Measurements from ENCODE around the gene LILRA5.
"Not testable (repeated sequence)": the region's sequence is repeated elsewhere in the genome, so short reads cannot be mapped to it uniquely, and the experiment has no call there.

LILRA5 gene

DNA sequence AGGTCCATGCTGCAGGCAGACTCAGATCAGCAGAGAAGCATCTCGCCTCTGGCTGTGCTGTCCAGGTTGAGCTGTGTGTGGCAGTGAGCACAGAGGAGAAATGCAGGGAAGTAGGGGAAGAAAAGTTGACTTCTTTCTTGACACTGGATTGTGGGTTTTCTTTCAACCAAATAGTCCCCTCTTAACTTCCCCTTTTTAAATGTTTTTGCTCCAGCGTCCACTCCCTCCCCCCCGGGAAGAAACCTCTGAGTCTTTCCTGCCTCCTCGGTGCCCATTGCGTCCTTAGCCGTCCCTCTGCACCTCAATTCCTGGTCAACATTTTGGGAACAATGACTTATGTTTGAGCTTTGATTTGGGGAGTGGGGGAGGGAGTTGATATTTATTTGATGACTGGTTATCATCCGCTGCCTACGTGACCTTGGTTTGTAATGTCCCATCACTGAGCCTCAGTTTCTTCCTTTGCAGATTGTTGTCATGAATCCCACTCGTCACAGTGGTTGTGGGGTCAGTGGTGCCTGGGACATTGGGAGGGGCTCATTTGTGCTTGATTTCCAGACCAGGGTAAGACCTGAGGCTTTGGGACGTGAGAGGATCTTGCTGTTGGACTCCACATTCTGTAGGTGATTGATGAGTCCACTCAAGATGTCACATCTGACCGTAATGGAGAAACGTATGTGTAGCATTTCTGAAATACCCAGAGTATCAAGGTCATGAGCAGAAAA is 31.8 kb downstream of the LILRA5 start, which contains the start of gene LILRB2:
LILRB2 (minus strand) TSS at position 104 of the 722 bp plus-strand sequence. CDS start 614 bp downstream, outside the sequence.
- H3K36me3 Mint-ChIP-seq: no peaks in the 10 kb centered on the region
- no peak for DNase-seq (ENCODE audit: low spot score in 2 of 2)
- peaks cover 13% of the 10 kb centered on the region for H3K27me3 Mint-ChIP-seq
- no peaks in the 10 kb centered on the region for H3K9me3 Mint-ChIP-seq
- peaks cover 32% of the 10 kb centered on the region for H3K4me1 Mint-ChIP-seq
- ATAC-seq (ENCODE audit: low read depth): peak; percentile 26
- peak within 1 kb of the TSS; percentile 77 for H3K4me3 Mint-ChIP-seq
- peak within 1 kb of the TSS; percentile 22 for H3K27ac Mint-ChIP-seq

DNA sequence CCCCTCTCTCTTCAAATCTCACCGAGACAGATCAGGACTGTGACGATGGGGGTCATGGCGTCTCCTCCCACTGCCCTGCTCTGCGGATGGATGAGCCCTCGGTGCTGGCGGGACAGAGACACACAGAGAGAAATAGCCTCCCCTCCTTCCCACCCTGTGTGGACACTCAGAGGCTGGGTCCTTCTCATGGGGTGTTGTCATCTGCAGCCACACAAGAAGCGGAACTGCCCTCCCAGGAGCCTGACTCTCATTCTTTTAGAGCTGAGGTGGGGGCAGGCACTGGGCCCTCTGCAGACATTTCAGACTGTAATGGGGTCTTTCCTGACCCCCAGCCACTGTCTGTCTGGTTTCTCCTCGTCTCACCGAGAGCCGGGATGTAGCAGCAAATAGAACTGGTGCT is 32.5 kb downstream of the LILRA5 start:
- ATAC-seq (ENCODE audit: low read depth); DNase-seq (ENCODE audit: low spot score in 2 of 2); H3K36me3 Mint-ChIP-seq; H3K9me3 Mint-ChIP-seq: not testable (repeated sequence)
- H3K27ac Mint-ChIP-seq: peak overlapping the region; percentile 22
- H3K27me3 Mint-ChIP-seq: peaks cover 14% of the 10 kb centered on the region
- peaks cover 30% of the 10 kb centered on the region for H3K4me1 Mint-ChIP-seq
- H3K4me3 Mint-ChIP-seq: peak overlapping the region; percentile 77

DNA sequence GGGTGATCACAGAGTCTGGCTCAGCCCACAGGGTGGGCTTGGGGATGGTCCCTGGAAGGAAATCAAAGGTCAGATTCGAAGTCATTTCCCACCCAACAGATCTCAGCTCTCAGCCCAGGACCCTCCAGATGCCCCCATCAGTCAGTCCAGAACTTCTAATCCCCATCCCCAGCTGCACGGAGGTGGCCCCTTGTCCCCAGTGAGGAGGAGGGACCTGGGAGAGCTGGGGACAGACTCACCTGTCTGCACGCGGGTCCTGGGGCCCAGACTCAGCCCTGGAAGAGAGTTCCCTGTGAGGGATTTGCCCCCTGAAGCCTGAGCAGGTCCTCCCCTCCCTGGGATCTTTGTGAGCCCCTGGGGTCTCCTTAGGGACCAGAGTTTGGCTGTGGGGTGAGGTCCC is 32.9 kb downstream of the LILRA5 start:
- ATAC-seq (ENCODE audit: low read depth); H3K36me3 Mint-ChIP-seq; H3K4me3 Mint-ChIP-seq; H3K9me3 Mint-ChIP-seq; H3K27ac Mint-ChIP-seq; DNase-seq (ENCODE audit: low spot score in 2 of 2): not testable (repeated sequence)
- Mint-ChIP-seq H3K4me1 (peaks cover 29% of the 10 kb centered on the region), H3K27me3 (peaks cover 14% of the 10 kb centered on the region)

DNA sequence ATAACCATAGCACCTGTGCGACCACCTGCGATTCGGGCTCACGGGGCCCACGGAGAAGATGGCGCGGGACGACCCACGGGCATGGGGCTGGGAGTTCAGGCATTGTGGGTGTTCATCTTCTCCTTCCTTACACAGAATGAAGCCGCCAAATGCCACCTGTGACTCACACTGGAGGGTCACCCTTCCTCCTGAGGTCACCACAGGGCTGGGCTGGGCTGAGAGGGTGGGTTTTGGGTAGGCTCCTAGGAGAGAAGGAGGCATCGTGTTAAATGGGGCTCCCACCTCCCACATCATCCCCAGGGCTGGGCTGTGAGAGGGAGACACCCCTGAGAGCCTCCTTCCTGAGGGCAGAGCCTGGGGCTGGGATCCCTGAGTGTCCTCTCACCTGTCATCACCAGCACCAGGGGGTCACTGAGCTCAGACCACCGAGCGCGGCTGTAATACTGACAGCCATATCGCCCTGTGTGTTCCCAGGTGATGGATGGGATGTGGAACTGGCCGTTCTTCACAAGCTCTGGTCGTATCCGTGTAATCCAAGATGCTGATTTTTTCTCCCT is 33.5 kb downstream of the LILRA5 start:
- DNase-seq (ENCODE audit: low spot score in 2 of 2): no peak
- Mint-ChIP-seq H3K36me3 (no peaks in the 10 kb centered on the region), H3K9me3 (no peaks in the 10 kb centered on the region), H3K4me3 (no peak overlapping the region), H3K27ac (no peak overlapping the region), H3K27me3 (peaks cover 10% of the 10 kb centered on the region), H3K4me1 (peaks cover 24% of the 10 kb centered on the region)
- no peak for ATAC-seq (ENCODE audit: low read depth)

DNA sequence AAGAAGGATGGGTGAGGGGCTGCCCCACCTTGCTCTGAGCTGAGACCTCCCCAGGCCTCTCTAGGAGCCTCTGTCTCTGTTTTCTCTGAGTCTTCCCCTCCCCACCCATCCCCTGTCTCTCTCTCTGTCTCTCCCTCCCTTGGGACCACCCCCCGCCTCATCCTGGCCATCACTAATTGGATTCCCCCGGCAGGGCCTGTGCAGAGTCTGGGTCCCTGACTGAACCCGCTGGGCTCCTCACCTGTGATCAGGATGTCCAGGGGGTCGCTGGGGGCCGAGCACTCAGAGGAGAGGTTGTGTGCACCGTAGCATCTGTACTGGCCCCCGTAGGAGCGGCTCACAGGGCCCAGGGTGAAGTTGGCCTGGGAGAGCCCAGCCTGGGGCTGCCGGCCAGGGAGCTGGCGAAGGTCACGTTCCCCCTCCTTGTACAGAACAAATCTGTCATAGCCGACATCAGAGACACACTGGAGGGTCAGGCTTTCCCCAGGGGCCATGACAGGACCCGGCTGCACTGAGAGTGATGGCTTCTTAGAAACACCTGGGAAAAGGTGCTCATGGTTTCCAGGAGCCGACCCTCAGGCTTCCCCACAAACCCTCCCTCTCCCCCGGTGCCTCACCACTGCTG is 34.3 kb downstream of the LILRA5 start:
- not testable (repeated sequence) for H3K9me3 Mint-ChIP-seq; H3K27ac Mint-ChIP-seq; ATAC-seq (ENCODE audit: low read depth); H3K36me3 Mint-ChIP-seq; DNase-seq (ENCODE audit: low spot score in 2 of 2); H3K4me3 Mint-ChIP-seq
- peaks cover 10% of the 10 kb centered on the region for H3K27me3 Mint-ChIP-seq
- H3K4me1 Mint-ChIP-seq: peaks cover 24% of the 10 kb centered on the region

DNA sequence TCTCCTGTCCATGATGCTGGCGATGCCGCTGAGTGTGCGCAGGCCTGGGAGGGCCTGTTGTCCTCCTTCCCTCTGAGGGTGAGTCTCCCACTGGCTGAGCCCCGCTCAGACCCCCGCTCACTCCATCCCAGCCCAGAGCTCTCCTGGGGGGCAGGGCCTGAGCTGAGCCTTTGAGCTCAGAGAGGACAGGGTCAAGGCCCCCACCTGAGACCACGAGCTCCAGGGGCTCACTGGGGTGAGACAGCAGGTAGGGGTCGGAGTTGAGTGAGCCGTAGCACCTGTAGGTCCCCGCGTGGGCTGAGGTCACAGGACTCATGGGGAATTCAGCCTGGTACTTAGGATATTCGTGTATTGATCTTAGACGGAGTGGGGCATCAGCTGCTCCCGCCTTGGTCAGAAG is 34.9 kb downstream of the LILRA5 start:
- not testable (repeated sequence) for H3K9me3 Mint-ChIP-seq; ATAC-seq (ENCODE audit: low read depth); H3K36me3 Mint-ChIP-seq; H3K4me3 Mint-ChIP-seq; H3K27ac Mint-ChIP-seq; DNase-seq (ENCODE audit: low spot score in 2 of 2)
- H3K27me3 Mint-ChIP-seq: peaks cover 10% of the 10 kb centered on the region
- H3K4me1 Mint-ChIP-seq: peaks cover 21% of the 10 kb centered on the region

DNA sequence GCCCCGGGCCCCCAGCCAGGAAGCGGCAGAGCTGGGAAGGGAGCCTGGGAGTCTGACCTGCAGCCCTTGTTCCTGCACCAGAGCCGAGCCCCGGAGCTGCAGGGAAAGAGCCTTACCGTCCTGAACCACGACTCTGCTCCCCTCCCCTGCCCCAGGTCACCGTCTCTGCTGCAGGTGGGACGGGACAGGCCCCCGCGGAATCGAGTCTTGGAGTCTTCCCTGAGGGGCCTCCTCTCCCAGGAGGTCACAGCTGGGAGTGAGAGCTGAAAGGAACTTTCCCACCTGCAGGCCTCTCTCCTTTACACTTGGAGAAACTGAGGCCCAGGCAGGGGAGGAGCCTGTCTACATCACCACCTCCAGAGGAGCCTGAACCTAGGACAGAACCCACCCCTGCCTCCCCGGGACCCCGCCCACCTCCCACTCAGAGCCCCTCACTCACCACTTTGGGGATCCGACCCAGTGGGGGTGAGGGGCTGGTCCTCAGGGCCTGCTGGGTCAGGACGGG is 35.8 kb downstream of the LILRA5 start:
- H3K4me3 Mint-ChIP-seq; DNase-seq (ENCODE audit: low spot score in 2 of 2); H3K27ac Mint-ChIP-seq; ATAC-seq (ENCODE audit: low read depth); H3K9me3 Mint-ChIP-seq; H3K36me3 Mint-ChIP-seq: not testable (repeated sequence)
- H3K4me1 Mint-ChIP-seq: peaks cover 15% of the 10 kb centered on the region
- peaks cover 10% of the 10 kb centered on the region for H3K27me3 Mint-ChIP-seq

DNA sequence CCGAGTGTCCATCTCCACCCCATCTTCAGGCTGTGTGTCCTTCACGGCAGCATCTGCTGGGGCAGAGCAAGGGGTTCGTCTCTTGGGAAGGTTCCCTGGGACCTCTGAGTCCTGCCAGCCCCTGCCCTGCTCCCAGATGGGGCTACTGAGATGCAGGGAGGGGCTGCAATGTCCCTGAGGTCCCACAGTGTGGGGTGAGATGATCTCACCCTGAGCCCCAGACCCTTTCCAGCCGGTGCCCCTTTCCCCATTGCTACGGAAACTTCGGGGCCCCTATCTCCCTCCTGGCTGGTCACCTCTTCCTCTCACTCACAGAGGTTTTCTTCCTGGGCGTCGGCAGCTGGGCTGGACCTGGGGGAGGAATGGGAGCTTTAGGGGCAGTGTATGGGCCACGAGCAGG is 37.0 kb downstream of the LILRA5 start:
- ATAC-seq (ENCODE audit: low read depth) (no peak), DNase-seq (ENCODE audit: low spot score in 2 of 2) (no peak)
- Mint-ChIP-seq H3K36me3 (no peaks in the 10 kb centered on the region), H3K27ac (no peak overlapping the region), H3K4me3 (no peak overlapping the region), H3K9me3 (no peaks in the 10 kb centered on the region), H3K27me3 (peaks cover 7% of the 10 kb centered on the region), H3K4me1 (peaks cover 11% of the 10 kb centered on the region)

DNA sequence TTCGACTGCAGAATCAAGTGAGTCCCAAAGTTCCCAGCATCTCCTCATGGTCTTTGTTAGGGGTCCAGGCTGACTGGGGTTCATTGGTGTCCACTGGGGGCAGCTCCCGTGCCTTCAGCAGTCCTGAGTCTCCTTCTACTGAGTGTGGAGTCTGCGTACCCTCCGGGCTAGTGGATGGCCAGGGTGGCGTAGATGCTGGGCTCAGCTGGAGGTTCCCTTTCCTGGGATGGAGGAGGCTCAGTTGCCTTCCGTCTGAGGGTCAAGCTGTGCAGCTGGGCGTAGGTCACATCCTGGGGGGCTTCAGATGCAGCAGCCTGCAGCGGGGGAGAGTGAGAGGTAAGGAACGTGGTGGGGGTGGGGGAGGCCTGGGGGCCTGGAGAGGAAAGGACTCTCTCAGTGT is 38.5 kb downstream of the LILRA5 start:
- H3K27me3 Mint-ChIP-seq; ATAC-seq (ENCODE audit: low read depth); H3K36me3 Mint-ChIP-seq: not testable (repeated sequence)

DNA sequence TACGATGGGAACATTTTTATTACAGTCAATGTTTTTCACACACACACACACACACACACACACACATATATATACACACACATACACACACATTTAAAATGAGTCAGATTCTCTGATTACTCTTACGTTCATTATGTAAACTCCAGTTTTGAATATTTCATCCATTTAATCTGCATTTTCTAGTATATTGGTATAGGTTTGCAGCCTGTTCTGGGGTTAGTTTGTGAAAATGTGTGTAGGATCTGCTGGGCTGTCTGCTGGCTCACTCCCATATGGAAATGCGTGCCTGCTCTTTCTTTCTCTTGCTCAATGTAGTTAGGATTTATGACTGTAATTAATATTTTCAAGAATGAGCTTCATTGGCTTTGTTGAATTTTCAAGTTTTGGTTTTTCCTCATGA is 39.1 kb downstream of the LILRA5 start:
- no peak for DNase-seq (ENCODE audit: low spot score in 2 of 2)
- H3K4me3 Mint-ChIP-seq: no peak overlapping the region
- no peaks in the 10 kb centered on the region for H3K9me3 Mint-ChIP-seq
- H3K36me3 Mint-ChIP-seq: no peaks in the 10 kb centered on the region
- peaks cover 6% of the 10 kb centered on the region for H3K4me1 Mint-ChIP-seq
- ATAC-seq (ENCODE audit: low read depth): no peak
- H3K27ac Mint-ChIP-seq: no peak overlapping the region
- H3K27me3 Mint-ChIP-seq: peaks cover 6% of the 10 kb centered on the region

More for the DNA sequence above, 38.5 kb downstream of the LILRA5 start:
- not testable (repeated sequence) for DNase-seq (ENCODE audit: low spot score in 2 of 2); H3K4me1 Mint-ChIP-seq; H3K9me3 Mint-ChIP-seq; H3K27ac Mint-ChIP-seq; H3K4me3 Mint-ChIP-seq

DNA sequence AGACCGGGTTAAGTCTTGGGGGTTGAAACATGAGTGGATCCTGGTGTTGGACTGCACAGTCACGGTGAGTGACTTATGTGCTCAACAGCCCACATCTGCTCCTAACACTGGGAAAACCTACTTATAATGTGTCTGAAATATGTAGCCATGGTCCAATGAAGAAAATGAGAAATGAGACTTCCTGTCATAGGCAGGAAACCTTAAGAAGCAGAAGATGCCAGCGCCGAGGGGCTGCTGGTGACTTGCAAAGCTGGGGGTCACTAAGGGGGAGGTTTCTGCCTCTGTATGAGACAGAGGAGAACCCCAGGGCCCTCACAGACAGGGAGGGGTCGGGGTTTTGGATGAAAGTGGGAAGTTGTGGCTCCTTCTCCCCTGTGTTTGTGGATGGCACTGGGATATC is 40.8 kb downstream of the LILRA5 start:
- not testable (repeated sequence) for H3K27me3 Mint-ChIP-seq; H3K36me3 Mint-ChIP-seq; ATAC-seq (ENCODE audit: low read depth); H3K27ac Mint-ChIP-seq; H3K4me1 Mint-ChIP-seq; DNase-seq (ENCODE audit: low spot score in 2 of 2); H3K4me3 Mint-ChIP-seq; H3K9me3 Mint-ChIP-seq

DNA sequence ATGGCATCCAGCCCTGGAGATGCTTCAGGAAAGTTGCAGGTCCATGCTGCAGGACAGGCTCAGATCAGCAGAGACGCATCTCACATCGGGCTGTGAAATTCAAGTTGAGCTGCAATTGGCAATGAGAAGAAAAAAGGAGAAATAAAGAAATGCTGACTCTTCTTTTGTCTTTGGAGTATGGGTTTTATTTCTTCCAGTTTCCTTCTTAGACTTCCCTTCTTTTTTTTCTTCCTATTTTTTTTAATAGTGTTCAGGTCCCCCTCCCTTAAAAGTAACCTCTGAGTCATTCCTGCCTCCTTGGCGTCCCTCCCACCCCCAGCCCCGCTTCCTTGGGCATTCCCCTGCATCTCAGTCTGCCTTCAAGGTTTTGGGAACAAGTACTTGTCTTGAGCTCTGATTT is 41.4 kb downstream of the LILRA5 start:
- H3K27me3 Mint-ChIP-seq; H3K36me3 Mint-ChIP-seq; ATAC-seq (ENCODE audit: low read depth); DNase-seq (ENCODE audit: low spot score in 2 of 2); H3K9me3 Mint-ChIP-seq; H3K4me3 Mint-ChIP-seq; H3K27ac Mint-ChIP-seq; H3K4me1 Mint-ChIP-seq: not testable (repeated sequence)

DNA sequence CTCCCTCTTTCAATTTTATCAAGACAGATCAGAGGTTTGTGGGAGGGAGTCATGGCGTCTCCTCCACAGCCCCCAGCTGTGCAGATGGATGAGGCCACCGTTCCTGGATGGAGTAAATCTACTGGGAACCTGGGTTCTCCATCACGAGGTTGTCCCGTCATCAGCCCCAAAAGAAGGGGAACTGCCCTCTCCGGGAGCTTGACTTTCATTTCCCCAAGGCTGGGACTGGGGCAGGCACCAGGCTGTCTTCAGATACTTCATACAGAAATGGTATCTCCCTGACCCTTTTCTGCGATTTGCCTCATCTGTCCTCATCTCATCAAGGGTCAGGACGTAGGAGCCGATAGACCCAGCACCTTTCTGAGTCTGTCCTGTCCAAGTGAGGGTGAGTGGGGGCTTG is 41.9 kb downstream of the LILRA5 start:
- H3K4me3 Mint-ChIP-seq: no peak overlapping the region
- H3K27me3 Mint-ChIP-seq: peaks cover 8% of the 10 kb centered on the region

DNA sequence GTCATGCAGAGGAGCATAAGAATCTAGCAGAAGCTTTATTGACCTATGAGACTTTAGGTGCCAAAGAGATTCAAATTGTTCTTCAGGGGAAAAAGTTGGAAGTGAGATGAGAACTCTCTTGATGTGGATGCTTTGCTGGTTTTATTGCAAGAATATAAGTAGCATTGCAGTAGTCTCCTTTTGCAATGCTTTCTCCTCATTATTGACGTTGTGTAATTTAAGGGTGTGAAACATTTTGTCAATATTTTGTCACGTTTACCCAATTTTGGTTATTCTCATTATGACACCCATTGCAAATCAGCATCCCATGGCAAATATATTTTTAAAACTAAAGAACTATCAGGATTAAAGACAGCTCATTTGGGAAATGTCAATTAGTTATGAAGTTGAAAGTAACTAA is 44.0 kb downstream of the LILRA5 start:
- H3K36me3 Mint-ChIP-seq: no peaks in the 10 kb centered on the region
- H3K27me3 Mint-ChIP-seq: peaks cover 12% of the 10 kb centered on the region
- no peak for ATAC-seq (ENCODE audit: low read depth)
- H3K4me3 Mint-ChIP-seq: no peak overlapping the region
- H3K27ac Mint-ChIP-seq: no peak overlapping the region
- H3K4me1 Mint-ChIP-seq: peaks cover 11% of the 10 kb centered on the region
- H3K9me3 Mint-ChIP-seq: no peaks in the 10 kb centered on the region
- no peak for DNase-seq (ENCODE audit: low spot score in 2 of 2)

More for the DNA sequence above, 41.9 kb downstream of the LILRA5 start:
- no peaks in the 10 kb centered on the region for H3K9me3 Mint-ChIP-seq
- H3K27ac Mint-ChIP-seq: no peak overlapping the region
- H3K4me1 Mint-ChIP-seq: peaks cover 8% of the 10 kb centered on the region
- DNase-seq (ENCODE audit: low spot score in 2 of 2) (no peak), ATAC-seq (ENCODE audit: low read depth) (peak; percentile 64)
- no peaks in the 10 kb centered on the region for H3K36me3 Mint-ChIP-seq

Measured in memory B cell (primary cell).